NCI-H2196 treated with DMSO at 0.1 percent for 48 hours (cell line): ENCODE data around the gene CMTM7.
A peak's percentile ranks its signal among the peaks of the same experiment; 100 is the strongest.

ENCODE experiments used
- DNase-seq: peaks from one replicate; lab custom pipeline; 2025; ENCODE audit not compliant: unreplicated experiment; lab: John Stamatoyannopoulos, UW

The CMTM7 gene, protein sequence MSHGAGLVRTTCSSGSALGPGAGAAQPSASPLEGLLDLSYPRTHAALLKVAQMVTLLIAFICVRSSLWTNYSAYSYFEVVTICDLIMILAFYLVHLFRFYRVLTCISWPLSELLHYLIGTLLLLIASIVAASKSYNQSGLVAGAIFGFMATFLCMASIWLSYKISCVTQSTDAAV

DNA sequence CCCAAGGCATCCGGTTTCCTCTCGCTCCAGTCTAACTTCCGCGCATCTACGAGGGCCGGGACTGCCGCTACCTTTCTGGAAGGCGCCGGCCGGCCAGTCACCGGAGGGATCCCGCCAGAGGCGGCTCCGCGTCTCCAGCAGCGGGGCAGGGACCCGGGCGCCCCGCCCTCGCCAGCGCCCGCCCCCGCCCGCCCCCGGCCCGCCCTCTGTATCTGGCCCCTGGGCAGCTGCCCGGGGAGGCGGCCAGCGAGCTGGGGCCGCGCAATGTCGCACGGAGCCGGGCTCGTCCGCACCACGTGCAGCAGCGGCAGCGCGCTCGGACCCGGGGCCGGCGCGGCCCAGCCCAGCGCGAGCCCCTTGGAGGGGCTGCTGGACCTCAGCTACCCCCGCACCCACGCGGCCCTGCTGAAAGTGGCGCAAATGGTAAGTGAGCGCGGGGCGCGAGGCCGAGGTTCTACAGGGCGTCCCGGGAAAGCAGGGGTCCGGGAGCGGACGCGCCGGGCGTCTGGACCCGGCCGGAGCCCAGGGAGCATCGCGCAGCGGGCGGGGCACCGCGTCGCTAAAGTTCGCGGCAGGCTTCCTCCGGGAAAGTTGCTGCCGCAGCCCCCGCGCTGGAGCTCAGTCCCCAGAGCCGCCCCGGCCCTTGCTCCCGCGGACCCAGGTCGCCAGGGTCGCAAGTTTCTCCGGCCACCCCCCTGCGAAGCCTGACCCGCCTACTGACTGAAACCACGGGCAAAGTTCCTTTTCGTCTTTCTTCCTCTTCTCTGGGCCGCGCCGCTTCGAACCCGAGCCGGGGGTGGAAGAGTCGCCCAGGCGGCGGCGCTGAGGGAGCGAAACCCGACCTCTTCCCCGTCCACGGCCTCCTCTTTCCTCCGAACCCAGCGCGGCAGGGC is at the start of gene CMTM7:
CMTM7 (plus strand) TSS at position 211 of the 893 bp plus-strand sequence; CDS start at position 265, 54 bp downstream.
- DNase-seq: peak; percentile 12

DNA sequence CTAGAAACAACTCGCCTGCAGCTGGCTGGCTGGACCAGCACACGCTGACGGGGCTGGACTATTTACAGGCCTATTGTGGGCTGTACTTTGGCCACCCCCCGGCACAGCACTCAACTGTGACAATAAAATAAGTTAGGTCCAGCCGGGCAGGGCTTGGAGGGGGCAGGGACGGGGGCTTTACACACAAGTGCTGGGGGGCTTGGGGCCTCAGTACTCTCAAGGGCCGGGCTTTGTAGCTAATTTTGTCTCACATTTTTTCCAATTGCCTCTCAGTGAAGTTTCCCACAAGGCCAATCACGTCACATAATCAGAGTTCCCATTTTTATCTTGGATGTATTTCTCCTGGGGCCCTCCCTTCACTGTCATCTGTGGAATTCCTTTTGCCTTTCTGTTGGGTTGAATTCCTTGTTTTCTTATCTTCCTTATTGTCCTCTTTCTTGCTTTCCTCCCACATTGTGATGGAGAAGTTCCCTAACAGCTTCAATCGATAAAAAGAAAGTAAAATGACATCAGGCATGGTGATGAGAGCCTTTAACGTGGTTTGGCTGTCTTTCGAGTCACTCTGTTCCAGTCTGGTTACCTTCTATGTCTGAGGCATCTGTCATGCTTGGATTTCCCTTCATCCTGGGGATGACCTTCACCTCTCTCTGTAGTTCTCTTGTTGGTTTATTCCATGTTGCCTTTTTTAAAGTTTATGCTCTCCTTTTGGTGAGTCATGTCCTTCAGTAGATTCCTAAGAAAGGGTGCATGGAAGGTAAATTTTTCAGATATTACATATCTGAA is 44.1 kb upstream of the CMTM7 start:
- DNase-seq: no peak

DNA sequence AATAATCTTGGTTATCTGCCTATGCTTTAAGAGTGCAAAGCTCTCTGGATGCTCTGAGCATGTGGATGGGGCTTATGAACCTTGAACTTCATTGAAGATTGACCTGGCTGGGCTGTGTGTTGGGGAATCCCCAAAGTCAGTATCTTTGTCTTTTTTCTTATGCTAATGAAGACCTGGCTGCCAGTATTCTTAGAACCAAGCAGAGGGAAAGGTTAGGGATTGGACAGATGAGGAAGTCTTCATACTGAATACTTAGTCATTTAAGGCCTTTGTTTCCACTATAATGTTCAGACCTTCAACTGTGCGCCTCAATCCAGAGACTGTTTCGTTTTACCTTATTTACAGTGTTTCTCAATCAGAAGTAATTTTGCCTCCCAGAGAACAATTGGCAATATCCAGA is 42.5 kb upstream of the CMTM7 start:
- no peak for DNase-seq

DNA sequence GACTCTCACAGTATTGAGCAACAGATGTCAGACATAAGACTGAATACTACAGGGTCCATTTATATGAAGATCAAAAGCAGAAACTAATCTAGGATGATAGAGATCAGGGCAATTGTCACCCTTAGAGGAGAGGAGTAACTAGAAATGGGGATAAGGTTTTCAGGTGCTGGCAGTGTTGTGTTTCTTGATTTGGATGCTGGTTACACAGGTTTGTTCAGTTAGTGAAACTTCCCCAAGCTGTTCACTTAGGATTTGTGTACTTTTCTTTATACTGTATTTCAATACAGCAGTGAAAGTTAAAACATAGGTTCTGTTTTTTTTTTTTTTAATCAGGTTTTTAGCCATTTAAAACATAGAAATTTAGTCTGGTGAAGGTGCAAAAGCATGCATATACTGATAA is 39.1 kb upstream of the CMTM7 start:
- no peak for DNase-seq

DNA sequence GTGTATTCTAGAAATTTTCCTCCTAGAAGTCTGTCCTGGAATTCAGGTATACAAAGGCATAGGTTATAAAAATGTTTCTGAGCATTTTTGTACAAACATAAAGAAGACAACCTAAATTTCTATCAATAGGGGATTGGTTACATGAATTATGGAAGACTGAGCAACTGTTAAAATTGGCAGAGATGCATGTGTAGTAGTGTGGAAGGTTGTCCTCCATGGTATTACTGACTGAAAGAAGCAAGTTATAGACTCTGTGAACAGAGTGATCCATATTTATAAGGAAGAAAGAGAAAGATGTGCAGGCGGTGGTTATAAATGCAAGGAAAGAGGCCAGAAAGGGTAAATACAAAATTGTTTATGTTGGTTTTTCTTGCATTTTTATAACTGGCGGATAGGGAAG is 38.3 kb upstream of the CMTM7 start:
- DNase-seq: no peak

DNA sequence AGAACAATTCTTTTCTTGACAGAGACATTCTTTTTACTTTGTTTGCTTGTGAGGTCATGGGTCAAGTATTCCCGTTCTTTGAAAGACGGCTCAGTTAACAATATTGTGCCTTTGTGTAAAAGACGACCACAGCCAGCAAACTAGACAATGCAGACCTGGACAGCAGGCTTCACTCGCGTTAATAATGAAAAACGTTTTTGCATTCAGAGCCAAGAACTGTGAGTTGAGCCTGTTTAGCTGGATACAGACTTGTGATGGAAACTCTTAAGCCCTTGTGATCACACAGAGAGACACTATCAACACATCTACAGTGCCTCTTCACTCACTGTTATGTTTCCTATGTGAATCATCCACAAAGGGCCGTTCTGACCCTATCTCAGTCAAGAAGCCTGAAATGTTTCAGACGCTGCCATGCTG is 37.3 kb upstream of the CMTM7 start:
- DNase-seq: no peak

DNA sequence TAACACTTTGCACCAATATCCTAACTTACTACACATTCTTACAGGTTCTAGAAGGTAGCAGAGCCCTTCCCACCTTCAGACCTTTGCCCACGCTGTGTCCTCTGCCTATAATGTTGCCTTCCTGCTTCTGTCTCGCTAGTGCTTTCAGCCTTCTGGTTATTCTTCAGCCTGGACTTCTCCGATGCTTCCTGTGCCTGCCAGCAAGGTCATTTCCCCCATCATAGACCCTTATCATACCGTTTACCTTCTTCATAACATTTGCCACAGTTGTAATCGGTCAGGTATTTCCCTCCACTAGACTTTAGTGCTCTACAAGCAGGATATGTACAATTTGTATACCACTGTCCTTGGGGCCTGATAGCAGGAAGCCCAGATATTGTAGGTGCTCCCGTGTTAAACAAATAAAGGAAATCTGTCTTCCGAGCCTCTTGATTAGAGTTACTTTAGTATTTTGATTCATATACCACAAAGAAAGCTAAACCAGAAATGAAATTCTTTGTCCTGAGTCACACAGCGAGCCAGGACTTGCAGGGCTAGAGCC is 35.8 kb upstream of the CMTM7 start:
- DNase-seq: no peak

DNA sequence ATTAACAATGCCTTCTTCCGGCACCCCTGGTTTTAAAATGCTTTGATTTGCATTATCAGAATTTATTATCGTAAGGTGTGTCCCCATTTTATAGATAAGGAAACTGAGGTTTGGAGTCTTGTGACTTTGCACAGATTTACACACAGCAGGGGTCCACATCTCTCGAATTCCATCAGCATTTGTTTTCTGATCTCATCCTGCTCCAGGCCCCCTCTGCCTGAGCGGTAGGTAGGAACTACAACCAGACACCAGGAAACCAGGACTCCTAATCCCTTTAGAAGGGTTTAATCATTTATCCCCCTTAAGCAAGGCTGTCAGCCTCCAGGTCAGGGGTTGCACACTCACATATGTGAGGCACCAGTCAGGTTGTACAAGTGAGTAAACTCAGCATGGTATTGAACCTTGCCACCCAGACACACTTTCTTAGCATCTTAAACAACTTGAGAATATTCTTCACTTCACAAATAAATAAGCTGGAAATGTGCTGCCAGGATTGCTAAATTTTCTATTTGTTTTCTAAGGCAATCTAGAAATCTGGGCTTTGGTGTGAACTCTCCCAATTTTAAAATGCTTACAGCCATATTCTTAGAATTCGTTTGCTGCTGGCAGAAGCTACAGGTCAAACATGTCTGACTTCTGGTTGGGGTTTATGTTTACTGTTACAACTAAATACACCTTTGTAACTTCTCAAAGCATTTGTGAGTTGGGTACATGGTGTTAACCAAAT is 31.7 kb upstream of the CMTM7 start:
- no peak for DNase-seq

DNA sequence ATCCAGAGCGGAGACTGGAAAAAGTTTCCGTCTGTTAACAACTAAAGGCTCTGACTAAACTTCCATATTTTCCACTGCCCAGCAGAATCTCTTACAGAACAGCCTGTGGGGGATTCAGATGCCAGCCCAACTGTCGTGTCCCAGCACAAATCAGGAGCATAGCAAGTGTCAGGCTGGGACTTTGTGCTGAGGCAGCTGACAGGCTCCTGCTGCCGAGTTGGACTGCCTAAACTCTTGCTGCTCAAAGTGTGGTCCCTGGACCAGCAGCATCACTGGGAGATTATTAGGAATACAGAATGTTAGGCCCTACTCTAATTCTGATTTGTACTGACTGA is 31.2 kb upstream of the CMTM7 start:
- no peak for DNase-seq

DNA sequence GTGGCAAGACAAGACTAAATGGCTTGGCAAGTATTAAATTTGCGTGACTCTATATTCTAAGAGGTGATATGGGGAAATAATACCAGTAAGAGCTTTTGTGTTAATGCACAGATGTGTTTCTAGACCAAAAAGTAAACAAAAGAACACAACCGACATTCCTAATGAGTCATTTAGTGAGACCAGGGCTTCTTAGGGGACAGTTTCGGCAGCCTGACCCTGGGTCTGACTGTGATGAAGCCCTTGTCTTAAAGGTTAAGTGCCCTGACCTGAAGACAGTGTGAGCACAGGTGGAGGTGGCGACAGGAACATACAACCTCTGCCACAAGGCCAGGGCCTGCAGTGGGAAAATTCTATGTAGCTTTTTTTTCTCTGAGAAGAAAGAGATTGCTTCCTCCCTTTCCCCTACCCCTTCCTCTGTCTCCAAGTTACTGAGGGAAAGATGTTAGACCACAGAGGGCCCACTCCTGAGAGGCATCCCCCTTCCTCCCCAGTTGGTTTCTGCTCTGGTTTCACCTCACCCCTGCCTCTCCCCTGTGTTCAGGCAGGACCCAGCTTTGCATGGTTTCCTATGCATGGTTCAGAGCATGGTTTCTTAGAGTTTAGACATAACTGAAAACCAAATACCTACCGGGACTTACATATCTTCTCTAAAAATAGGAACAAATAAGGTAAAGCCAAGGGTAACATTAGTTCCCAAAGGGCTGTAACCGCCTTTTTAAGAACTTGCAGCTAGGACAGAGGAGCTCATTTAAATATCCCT is 24.8 kb upstream of the CMTM7 start:
- no peak for DNase-seq

DNA sequence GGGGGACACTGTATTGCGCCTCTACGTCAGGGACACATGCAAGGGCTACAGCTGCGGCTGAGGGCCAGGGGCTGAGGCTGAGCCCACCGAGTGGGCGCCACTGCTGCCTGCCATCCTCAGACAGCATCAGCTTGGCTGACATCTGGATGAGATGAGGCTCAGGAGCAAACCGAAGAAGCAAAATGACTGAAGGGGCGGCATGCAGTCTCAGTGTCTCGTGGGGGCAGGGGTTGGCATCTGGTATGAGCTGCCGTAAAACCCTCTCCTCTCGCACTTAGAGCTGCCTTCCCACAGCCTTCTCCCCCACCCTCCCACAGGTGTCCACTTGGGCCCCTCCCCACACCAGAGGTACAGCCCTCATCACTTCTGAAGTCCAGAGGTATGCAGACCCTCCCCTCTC is 24.2 kb upstream of the CMTM7 start:
- DNase-seq: no peak

DNA sequence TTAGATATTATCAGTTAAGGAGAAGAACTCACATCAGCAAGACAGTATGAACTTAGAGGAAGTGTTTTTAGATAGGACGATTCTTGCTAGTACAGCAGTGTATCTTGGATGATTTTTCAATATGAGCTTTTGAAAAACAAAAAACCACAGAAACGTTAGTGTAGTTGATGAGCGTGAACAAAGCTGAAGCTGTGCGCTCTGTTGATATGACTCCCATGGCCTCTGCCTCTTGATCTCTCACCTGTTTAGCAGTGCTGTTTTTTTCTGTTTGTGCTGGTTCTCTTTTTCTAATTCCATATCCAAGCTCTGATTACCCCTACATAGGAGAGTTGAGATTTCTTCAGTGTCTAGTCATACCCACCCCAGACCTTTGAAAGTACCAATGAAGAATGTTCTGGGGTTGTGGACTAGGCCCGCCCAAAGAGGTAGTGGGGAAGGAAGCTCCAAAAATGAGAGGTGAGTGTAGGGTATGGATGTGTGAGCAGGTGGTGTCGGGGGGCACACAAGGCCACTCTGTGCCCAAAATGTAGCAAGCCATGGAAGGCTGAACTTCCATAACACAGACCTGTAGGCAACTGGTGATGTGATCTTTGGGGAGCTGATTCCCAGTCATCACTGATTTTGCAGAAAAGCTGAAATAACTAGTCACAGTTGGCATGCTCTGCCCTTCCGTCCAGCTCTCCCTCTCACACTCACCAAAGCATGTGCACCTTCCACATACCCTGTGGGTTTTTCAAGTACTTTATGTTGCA is 20.0 kb upstream of the CMTM7 start:
- DNase-seq: no peak

DNA sequence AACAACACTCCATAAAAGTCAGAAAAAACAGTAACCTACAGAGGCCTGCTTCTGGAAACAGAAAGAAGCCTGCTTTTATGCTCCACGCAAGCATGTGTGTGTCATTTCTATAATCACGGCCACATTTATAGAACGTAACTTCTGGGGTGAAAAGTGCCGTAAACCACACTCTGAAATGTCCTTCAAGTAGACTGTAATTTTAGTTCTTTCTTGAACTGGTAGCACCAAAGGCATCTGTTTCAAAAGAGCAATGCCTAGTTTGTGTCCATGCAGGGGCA is 19.5 kb upstream of the CMTM7 start:
- no peak for DNase-seq

DNA sequence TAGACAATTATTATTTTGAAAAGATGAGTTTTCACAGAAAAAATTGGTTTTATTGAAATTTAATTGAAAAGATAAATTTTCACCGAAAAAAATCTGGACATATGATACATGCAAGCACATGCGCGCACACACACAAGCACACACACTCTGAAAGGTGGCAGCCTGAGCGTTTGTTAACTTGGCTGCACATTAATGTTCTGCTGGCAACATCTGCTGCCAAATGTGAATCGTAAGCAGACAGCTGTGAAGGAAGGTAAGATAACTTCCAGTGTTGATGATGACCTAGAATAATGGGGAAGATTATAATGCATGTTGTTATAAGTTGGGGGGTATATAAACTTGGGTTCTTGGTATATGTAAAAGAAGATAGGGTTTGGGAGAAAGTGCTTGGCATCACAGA is 18.4 kb upstream of the CMTM7 start:
- no peak for DNase-seq

DNA sequence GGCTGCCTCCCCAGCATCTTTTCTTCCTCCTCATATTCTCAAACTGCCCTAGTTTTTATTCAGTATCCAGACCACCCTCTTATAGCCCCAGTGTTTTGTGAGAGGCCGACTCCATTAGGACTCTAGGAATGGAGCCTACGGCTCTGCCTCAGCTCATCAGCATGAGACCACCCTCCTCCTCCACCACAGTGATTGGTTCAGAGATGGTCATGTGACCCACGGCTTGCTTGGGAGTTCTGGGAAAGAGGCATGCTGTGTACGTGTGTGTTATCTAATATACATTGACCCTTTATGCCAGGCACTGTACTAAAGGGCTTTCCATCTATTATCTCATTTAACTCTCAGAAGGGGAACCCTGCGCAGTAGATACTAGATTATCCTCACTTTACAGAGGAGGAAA is 17.8 kb upstream of the CMTM7 start:
- no peak for DNase-seq

DNA sequence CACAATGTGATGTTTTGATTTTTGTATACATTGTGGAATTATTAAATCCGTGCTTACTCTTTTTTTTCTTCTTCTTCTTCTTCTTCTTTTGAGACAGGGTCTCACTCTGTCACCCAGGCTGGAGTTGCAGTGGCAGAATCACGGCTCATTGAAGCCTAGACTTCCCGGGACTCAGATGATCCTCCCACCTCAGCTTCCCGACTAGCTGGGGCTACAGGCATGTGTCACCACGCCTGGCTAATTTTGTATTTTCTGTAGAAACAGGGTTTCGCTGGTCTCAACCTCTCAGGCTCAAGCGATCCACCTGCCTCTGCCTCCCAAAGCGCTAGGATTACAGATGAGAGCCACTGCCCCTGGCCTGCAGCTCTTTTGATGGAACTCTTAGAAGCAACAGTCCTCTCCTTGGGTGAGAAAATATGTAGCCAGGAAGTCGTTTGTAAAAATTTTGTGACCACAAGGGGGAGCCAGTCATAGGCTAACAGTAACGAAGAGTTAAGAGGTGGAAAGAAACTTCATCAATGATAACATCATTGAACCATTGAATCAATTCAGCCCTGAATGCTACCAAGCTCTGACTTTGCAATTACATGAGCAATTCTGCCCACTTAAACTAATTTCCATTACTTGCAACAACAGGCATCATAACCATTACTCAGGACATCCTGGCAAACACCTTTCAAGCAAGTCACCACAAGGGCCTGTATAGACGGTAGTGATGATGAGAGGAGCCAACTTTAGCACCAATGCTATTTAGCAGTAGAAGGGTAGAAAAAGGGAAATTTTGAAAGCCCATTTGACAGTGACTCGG is 16.7 kb upstream of the CMTM7 start:
- DNase-seq: no peak

DNA sequence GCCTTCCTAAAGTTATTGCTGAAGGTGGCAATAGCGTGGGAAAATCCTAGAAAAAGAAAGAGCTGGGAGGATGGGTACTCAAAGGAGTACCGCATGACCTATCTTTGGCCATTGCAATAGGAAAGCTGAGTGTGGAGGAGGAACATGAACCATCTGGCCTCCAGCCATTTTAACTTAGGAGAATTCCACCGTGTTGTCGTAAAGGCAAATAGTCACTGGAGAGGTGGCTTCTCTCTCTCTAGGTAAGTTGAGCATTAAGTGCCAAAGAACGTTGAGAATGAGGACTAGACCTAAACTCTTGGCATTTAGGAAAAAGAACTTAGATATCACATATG is 16.1 kb upstream of the CMTM7 start:
- DNase-seq: no peak

DNA sequence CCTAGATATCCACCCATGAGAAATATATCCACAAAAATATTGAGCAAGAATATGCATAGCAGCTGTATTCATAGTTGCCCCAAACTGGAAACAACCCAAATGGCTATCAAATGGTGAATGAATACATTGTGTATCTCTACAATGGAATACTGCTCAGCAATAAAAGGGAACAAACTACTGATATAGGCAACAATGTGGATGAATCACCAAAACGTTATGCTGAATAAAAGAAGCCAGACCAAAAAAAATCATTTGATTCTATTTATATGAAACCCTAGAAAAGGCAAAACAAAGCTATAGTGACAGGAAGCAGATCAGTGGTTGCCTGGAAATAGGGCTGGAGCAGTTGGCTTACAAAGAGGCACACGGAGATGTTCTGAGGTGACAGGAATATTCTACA is 15.5 kb upstream of the CMTM7 start:
- DNase-seq: no peak

DNA sequence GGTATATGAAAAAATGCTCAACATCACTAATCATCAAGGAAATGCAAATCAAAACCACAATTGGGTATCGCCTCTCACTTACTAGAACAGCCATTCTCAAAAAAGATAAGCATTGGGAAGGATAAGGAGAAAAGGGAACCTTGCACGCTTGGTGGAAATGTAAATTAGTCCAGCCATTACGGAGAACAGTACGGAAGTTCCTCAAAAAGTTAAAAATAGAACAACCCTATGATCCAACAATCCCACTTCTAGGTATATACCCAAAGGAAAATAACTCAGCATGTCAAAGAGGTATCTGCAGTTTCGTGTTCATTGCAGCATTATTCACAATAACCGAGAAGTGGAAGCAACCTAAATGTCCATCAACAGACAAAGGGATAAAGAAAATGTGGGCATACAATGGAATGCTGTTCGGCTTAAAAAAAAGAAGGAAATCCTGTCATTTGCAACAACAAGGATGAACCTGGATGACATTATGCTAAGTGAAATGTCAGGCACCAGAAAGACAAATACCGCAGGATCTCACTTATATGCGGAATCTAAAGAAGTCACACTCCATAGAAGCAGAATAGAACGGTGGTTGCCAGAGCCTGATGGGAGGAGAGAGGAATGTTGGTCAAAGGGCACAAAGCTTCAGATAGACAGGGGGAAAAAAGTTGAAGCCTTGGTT is 11.7 kb upstream of the CMTM7 start:
- DNase-seq: no peak
